ENCODE results near the gene SH3GL1.

Gene SH3GL1

GRCh38 chr19:4375164-4376027, 25.0 kb downstream of the SH3GL1 start:
- peak; percentile 72 for DNase-seq

- no peak for DNase-seq
Observed at GRCh38 chr19:4374498-4375163, 25.7 kb downstream of the SH3GL1 start.

- DNase-seq: no peak
Observed at GRCh38 chr19:4373601-4374497, 26.5 kb downstream of the SH3GL1 start.

GRCh38 chr19:4373013-4373367, 27.4 kb downstream of the SH3GL1 start:
- DNase-seq: no peak

GRCh38 chr19:4372165-4373012, 28.0 kb downstream of the SH3GL1 start:
- DNase-seq: no peak

GRCh38 chr19:4371247-4372164, 28.8 kb downstream of the SH3GL1 start:
- DNase-seq: no peak

- DNase-seq: no peak
Observed at GRCh38 chr19:4370418-4371041, 29.8 kb downstream of the SH3GL1 start.

- no peak for DNase-seq
Observed at GRCh38 chr19:4369888-4370260, 30.5 kb downstream of the SH3GL1 start.

GRCh38 chr19:4369109-4369887, 31.0 kb downstream of the SH3GL1 start:
- DNase-seq: no peak

GRCh38 chr19:4368128-4368820, 32.1 kb downstream of the SH3GL1 start:
- DNase-seq: no peak

- DNase-seq: no peak
Observed at GRCh38 chr19:4367781-4368127, 32.6 kb downstream of the SH3GL1 start.

- no peak for DNase-seq
Observed at GRCh38 chr19:4367336-4367723, 33.0 kb downstream of the SH3GL1 start.

- no peak for DNase-seq
Observed at GRCh38 chr19:4366666-4367335, 33.5 kb downstream of the SH3GL1 start.

GRCh38 chr19:4365791-4366665, 34.3 kb downstream of the SH3GL1 start:
- no peak for DNase-seq

GRCh38 chr19:4365341-4365740, 35.0 kb downstream of the SH3GL1 start:
- no peak for DNase-seq

GRCh38 chr19:4363571-4364304, 36.6 kb downstream of the SH3GL1 start:
- DNase-seq: no peak
